GM11168 (cell line): Measurements from ENCODE around the gene MEMO1.
"Not testable (repeated sequence)": the region's sequence is repeated elsewhere in the genome, so short reads cannot be mapped to it uniquely, and the experiment has no call there.

Experiments used
- in situ Hi-C: fragments of 300-500 bp; cut with MboI; formaldehyde crosslinking; loops from one replicate; pipeline ENCODE4 v1.12.0; 2022; ENCODE audit warnings: low sequenced_read_pairs; ENCODE audit not compliant: unreplicated experiment

The MEMO1 gene

DNA sequence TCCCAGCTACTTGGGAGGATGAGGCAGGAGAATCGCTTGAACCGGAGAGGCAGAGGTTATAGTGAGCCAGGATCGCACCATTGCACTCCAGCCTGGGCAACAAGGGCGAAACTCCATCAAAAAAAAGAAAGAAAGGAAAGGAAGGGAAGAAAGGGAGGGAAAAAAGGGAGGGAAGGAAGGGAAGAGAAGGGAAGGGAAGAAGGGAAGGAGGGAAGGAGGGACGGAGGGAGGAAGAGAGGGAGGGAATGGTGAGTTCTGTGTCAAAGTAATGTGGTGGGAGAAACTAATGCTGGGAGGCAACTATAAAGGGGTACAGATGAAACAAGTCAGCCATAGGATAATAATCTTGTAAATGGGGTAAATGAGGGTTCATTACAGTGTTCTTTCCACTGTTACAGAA, 45.7 kb downstream of the MEMO1 start:
- in situ Hi-C loops: no loop called here

DNA sequence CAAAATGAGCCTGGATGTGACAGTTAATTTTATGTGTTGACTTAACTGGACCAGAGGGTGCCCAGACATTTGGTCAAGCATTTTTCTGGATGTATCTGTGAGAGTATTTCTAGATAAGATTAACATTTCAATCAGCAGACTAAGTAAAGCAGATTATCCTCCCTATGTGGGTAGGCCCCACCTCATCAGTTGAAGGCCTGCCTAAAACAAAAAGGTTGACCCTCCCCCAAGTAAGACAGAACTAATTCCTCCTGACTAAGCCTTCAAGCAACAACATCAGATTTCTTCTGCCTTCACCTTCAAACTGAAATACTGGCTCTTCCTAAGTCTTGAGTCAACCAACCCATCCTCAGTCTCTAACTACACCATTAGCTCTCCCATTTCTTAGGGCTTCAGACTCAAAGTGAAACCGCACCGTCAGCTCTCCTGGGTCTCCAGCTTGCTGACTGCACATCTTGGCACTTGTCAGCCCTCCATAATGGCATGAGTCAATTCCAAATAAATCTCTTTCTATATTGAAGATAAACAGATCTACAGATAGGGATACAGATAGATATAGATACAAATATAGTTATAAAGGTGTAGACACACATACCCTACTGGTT, 47.9 kb downstream of the MEMO1 start:
- in situ Hi-C loops: loop anchor here (5.0 kb wide), 1 partner anchor 44 kb away; no protein-coding TSS in a partner anchor

DNA sequence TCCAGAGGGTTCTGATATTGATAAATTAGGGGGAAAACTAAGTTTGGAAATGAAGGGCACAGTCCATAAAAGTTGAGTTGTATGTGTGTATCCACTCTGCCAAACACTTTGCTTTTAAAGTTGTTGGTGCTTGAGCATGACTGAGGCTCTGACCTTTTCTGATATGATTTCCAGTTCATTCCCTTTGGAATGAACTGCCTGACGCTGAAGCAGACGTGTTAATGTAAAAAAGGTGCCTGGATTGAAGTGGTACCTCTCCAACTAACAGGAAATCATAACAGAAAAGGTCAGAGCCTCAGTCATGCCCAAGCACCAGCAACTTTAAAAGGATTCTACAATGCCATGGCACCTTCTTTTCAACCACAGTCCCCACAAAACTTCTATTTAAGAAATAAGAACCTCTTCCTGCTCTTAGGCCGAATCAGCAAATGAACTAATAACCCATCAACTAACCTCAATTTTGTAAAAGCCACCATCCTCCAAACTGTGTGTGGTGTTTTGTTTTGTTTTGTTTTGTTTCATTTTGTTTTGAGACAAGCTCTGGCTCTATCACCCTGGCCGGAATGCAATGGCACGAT, 52.6 kb downstream of the MEMO1 start:
- in situ Hi-C loops: no loop called here

DNA sequence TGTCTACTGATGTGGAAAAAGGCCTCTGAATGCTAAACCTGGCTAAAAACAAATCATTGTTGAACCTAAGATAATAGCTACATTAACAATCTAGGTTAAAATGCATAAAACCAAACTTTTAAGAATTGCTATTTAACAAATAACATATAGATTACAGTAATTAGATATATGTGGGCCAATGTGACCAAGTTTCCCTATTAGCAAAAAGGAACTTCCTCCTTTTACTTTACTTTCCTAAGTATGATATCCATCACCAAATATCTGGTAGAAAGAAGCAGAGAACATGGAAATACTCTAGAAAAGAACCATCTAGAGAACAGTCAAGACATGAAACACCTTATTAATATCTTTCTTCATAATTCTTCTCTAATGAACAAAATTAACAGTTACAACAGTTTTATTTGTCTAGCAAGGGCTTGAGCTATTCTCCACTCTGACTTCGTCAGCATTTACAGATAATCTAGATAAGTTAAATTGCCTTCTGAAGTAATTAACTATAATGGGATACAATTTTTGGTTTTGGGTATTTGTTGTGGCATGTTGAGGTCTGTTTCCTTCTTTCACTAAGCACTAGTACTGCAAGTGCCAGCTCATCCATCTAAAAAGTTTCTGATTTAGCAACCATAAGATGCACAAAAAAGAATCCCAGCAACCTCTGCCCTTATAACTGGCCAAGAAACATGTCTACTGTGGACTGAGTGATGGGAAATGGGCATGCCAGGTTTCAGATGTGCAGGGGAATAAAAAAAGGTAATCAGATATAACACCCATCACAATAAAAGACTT, 53.3 kb downstream of the MEMO1 start:
- in situ Hi-C loops: no loop called here

DNA sequence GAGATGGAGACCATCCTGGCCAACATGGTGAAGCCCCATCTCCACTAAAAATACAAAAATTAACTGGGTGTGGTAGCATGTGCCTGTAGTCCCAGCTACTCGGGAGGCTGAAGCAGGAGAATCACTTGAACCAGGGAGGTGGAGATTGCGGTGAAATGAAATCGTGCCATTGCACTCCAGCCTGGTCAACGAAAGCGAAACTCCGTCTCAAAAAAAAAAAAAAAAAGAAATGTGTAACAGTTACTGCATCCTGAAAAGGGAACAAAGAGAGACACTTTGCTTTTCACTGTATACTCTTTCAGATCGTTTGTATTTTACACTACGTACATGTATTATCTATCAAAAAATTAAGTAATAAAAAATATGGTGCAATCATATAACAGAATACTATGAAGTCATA, 53.9 kb downstream of the MEMO1 start:
- in situ Hi-C loops: not testable (repeated sequence)

DNA sequence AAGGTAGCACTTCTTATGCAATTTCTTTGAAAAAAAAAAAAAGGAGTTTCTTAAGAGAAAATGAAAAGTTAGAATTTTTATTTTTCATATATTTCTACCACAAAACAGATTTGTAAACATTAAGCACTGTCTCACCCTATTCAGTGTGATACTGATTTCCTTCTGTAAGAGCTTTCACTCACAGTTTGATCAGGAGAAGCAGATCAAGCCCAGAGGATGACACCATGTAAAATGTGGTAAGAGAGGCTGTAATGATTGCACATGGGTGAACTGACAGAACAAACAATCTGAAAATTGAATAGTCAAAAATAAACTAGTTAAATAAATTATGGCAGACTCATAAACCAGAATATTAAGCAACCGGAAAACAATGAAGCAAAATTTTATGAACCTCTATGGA, 54.5 kb downstream of the MEMO1 start:
- in situ Hi-C loops: no loop called here

DNA sequence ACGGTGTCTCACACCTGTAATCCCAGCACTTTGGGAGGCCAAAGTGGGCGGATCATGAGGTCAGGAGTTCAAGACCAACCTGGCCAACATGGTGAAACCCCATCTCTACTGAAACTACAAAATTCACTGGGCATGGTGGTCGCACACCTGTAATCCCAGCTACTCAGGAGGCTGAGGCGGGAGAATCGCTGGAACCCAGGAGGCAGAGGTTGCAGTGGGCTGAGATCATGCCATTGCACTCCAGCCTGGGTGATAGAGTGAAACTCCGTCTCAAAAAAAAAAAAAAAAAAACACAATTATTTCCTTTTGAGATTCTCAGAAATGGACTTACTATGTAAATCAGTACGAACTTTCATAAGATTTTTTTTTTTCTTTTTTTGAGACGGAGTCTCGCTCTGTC, 57.7 kb downstream of the MEMO1 start:
- in situ Hi-C loops: not testable (repeated sequence)

DNA sequence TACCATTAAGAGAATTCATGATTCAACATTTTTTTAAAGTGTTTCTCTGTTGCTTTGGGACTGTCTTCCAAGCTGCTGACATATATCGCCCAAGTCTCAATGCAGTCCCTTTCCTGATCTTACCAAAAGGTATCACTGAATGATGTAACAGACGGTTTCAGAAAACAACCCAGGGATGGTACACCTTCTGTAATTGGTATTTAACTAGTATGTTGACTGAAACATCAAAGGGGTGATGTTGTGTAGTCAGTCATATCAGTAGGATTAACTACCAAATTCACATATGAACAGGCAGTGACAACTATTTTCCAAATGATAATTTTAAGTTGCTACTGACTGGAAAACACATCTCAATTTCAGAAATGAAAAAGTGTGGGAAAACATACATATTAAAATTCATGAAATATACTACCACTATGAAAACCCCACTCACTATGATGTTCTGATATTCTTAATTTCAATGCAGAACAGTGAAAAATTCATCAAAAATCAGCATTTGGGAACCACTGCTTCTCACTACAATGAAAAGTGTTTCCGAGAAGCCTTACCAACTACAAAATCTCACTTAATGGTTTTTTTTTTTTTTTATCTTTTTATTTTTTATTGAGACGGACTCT, 59.8 kb downstream of the MEMO1 start:
- in situ Hi-C loops: no loop called here

DNA sequence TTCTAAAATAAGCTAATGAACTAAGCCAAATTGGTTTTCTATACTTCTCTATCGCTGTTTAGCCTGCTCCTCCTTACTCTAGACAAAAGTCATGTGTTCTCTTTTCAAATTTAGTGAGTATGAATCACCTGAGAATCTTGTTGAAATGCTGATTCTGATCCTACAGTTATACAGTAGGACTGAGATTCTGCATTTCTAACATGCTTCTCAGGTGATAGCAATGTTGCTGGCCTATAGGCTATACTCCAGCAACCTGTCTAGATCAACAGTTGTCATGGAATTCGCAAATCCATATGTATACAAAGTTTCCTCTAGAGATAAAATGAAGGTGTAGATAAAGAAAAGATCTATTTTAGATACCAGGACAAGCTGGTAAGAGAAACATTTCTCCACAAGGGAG, 62.9 kb downstream of the MEMO1 start:
- in situ Hi-C loops: no loop called here

DNA sequence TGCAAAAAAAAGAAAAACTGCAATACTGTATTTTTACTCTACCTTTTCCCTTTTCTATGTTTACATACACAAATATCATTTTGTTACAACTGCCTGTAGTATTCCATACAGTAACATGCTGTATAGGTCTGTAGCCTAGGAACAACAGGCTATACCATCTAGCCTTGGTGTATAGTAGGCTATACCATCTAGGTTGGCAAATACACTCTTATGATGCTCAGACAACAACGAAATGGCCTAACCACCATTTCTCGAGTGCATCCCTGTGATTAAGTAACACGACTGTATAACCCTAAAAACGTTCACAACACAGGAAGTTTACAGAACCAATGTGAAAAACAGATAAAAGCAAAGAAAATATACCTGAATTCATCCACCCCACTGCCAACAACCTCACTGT, 64.0 kb downstream of the MEMO1 start:
- in situ Hi-C loops: no loop called here

DNA sequence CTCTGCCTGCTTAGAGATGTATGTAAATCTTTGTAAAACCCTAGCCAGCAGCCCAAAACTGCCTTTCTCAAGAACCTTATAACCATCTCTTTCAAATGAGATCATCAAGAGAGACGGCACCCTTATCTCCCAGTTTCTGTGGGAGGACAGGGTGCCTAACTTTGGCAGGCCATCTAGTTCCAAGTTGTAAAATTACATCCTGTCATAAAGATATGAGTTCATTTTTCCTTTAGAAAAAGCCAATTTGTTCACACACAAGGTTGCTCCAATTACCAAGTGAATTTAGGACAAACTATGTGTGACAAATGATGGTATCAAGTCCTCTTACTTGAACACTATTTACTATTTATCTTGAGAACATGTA, 65.3 kb downstream of the MEMO1 start:
- in situ Hi-C loops: no loop called here

DNA sequence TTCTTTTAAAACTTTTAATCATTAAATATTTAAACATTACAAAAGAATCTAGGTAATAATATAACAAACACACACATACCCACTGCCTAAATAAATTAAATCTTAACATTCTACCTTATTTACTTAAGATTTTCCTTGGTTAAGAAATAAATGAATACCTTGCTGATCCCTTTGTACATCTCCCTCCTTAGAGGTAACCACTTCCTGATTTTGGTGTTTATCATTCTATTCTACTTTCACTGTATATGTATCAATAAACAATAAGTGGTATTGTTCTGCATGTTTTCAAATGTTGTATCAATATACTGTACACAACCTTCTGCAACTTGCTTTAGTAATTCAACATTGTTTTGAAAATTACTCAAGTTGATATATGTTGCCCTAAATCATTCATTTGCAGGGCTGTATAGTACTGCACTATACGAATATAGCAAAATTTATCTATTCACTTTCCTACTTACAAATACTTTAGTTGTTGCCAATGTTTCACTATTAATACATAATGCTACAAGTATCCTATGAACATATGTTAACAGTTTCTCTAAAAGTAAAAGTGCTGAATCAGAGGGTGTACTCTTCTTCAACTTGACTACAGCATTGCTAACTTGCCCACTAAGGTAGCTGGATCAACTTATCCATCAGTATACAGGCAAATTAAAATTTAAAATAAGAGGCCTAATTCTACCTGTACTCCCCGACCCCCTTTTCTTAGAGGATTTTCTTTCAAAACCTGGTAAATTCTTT, 65.8 kb downstream of the MEMO1 start:
- in situ Hi-C loops: no loop called here

DNA sequence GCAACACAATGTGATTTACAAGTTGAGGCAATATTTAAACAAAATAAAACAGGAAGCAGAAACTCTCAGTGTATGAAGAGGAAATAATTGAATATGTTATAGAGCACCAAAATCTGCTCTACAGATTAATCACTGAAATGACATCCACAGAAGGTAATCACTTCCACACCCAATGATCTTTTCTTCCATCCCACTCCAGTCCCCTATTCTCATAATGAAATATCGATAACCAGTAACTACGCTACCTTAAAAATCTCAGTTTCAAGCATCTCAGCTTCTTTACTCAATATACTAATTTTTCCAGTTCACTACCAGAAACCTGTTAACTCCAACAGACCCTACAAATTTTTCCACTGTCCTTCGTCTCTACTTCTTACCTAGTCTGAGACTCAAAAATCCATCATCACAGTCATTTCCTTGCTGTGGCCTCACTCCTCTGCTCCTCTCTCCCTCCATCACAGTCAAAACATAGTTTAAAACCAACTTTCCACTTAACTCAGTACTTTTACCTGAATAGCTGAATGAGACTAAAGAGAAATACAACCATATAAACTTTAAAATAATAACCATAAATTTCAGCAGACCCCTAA, 67.1 kb downstream of the MEMO1 start:
- in situ Hi-C loops: no loop called here

DNA sequence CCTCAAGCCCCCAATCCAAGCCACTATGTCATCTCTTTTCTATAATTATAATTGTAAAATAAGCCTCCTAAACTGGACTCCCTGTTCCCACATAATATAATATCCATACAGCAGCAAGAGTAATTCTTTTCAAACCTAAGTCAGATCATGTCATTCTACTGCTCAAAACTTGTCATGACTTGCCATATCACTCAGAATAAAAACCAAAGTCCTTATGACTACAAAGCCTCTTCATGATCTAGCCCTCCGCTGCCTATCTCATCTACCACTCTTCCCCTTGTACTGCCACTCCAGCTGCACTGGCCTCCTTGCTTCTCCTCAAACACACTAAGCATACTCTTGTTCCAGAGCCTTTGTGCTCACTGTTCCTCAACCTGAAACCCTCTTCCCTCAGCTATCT, 69.9 kb downstream of the MEMO1 start:
- in situ Hi-C loops: no loop called here

DNA sequence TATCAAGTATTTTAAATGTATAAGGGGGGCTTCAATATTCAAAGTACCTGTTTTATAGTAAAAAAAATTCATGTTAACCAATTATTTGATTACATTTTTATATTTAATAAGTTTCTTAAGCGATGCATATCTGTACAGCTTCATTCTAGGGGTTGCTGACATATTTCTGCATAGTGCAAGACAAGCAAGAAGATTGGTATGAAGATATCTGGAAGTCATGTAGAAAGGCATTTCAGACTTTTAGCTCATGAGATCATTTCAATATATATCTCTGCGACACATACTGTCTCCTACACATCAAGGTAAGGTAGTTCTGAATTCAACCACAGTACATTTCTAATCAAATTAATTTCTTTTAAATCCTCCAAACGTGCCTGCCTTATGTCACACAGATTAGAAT, 73.1 kb downstream of the MEMO1 start:
- in situ Hi-C loops: no loop called here

DNA sequence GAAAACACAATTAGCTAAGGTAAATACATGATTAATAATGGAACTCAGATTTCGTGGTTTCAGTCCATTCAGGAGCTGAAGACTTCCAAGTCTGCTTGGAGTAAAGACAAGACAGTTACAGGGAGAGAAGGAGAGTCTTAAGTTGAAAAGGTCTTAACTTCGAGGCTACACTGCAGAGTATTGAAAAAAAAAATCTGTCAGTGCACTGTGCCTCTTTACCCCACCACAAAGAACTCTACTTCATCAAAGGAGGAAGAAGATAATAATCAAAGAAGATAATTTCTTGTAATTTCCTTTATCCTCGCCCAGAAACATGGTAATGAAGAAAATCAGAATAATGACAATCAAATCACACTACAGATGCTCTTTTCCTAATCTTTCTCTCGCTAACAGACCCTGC, 75.4 kb downstream of the MEMO1 start:
- in situ Hi-C loops: no loop called here

DNA sequence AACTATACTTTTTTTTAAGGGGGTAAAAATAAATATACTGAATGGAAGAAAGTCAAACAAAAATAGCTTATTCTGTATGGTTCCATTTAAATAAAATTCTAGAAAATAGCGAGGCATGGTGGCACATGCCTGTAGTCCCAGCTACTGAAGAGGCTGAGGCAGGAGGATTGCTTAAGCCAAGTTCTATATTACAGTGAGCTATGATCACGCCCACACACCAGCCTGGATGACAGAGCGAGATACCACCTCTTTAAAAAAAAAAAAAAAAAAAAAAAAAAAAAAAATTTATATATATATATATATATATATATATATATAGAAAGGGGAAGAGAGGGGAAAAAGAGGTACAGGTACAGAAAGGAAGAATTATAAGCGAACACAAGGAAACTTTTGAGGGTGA, 77.7 kb downstream of the MEMO1 start:
- in situ Hi-C loops: no loop called here

DNA sequence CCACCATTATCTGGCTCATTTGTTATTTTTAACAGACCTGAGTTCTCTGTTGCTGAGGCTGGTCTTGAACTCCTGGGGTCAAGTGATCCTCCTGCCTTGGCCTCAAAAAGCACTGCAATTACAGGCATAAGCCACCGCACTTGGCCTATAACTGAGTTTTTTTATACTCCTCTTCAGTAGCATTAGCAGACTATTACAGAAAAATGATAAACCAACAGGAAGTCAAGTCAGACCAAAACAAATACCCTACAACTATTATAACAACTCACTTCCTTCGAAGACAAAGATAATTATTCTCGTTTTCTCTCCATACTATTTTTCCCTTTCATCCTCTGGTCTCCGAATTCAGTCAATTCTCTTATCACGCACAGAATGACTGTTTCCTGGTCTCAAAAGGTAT, 78.2 kb downstream of the MEMO1 start:
- in situ Hi-C loops: no loop called here

DNA sequence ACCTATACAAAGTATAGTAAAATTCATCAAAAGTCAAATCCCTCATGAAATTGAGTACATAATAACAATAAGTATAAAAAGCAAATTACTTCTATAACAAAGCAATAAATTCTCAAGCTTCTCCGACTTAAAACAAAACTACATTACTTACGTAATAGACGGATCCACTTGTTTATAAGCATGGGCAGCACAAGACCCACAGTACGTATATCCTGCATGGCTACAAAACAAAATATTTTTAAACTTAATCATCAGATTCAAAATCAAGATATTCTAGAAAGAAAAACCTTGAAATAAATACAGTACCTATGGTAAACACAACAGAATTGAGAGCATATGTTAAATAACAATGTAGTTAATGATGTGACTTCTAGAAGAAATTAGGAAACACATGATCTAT, 78.9 kb downstream of the MEMO1 start:
- in situ Hi-C loops: no loop called here

DNA sequence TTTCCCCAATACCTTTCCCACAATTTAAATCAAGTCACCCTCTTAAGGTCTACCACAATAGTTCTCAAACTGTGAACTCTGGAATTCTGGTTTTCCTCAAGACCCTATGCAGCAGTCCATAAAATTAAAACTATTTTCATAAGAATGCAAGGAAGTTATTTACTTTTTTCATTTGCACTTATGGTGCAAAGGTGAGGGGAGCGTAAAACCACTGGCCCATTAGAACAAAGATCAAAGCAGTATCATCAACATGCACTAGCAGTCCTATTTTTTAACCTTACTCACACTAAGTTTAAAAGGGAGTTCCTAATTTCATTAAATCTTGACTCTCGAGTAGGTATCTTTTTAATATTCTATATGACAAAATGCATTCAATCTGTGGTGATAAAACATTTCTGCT, 85.3 kb downstream of the MEMO1 start:
- in situ Hi-C loops: no loop called here
